ENCODE measurements around the gene CACNA1C.

Gene CACNA1C

GRCh38 chr12:2208837-2209635 lies 156.2 kb downstream of the CACNA1C start:
- DNase-seq = no peak

- no peak for DNase-seq
Measured at GRCh38 chr12:2211119-2211518, 158.3 kb downstream of the CACNA1C start.

- DNase-seq = no peak
Measured at GRCh38 chr12:2212537-2212936, 159.8 kb downstream of the CACNA1C start.

- DNase-seq = no peak
Measured at GRCh38 chr12:2212971-2213869, 160.4 kb downstream of the CACNA1C start.

- DNase-seq = no peak
Measured at GRCh38 chr12:2214411-2214810, 161.6 kb downstream of the CACNA1C start.

- no peak for DNase-seq
Measured at GRCh38 chr12:2215709-2216560, 163.1 kb downstream of the CACNA1C start.

- no peak for DNase-seq
Measured at GRCh38 chr12:2218706-2219105, 165.9 kb downstream of the CACNA1C start.

GRCh38 chr12:2221030-2221621 lies 168.3 kb downstream of the CACNA1C start:
- no peak for DNase-seq

- no peak for DNase-seq
Measured at GRCh38 chr12:2222691-2223090, 169.9 kb downstream of the CACNA1C start.

GRCh38 chr12:2224961-2225360 lies 172.2 kb downstream of the CACNA1C start:
- no peak for DNase-seq

GRCh38 chr12:2225696-2226095 lies 172.9 kb downstream of the CACNA1C start:
- no peak for DNase-seq

- no peak for DNase-seq
Measured at GRCh38 chr12:2226641-2227040, 173.9 kb downstream of the CACNA1C start.

- no peak for DNase-seq
Measured at GRCh38 chr12:2227360-2227759, 174.6 kb downstream of the CACNA1C start.

GRCh38 chr12:2228535-2228934 lies 175.7 kb downstream of the CACNA1C start:
- DNase-seq = no peak

GRCh38 chr12:2229661-2230539 lies 177.1 kb downstream of the CACNA1C start:
- no peak for DNase-seq

- no peak for DNase-seq
Measured at GRCh38 chr12:2231011-2231595, 178.3 kb downstream of the CACNA1C start.

- DNase-seq = no peak
Measured at GRCh38 chr12:2231956-2232355, 179.2 kb downstream of the CACNA1C start.

GRCh38 chr12:2233034-2233433 lies 180.2 kb downstream of the CACNA1C start:
- no peak for DNase-seq

GRCh38 chr12:2234091-2234490 lies 181.3 kb downstream of the CACNA1C start:
- no peak for DNase-seq

- no peak for DNase-seq
Measured at GRCh38 chr12:2234646-2235350, 182.0 kb downstream of the CACNA1C start.
